ENCODE measurements around the gene EHD1. TPM values are rescaled to one million over a fixed set of nuclear protein-coding genes. Genes with fewer than 3 reads are reported as not detected.

EHD1 gene
- total RNA-seq, 1 donor from 2014 or later, result 216 TPM

DNA sequence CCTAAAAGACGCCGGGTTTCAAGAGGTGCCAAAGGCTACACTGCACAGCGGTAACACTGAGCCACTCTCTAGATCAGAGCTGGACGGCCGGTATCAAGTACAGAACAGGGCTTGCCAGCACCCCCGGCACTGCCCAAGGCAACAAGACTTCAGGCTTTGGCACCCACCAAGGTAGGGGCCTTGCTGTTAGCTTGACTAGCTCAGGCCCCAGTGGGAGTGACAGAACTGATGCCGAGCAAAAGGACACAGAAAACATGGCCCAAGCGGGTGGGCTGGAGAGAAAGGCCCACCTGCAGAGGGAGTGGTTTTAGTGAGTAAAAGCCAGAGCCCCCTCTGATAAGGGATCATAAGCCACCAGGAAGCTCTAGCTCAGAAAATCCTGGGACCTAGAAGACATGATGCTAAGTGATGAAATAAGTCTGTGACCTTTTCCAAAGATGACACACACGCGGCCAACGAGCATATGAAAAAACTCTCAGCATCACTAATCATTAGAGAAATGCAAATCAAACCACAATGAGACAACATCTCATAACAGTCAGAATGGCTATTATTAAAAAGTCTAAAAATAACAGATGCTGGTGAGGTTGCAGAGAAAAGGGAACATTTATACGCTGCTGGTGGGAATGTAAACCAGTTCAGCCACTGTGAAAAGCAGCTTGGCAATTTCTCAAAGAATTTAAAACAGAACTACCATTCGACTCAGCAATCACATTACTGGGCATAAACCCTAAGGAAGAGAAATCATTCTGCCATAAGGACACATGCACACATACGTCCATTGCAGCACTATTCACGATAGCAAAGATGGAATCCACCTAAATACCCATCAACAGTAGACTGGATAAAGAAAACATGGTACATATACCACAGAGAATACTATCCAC, 12.9 kb downstream of the EHD1 start:
- peak overlapping the region; percentile 97 to 98 for H3K27ac ChIP-seq
- no peak for DNase-seq (ENCODE audit: low spot score in 2 of 2)
- no peaks in the 10 kb centered on the region for H3K27me3 ChIP-seq
- H3K36me3 ChIP-seq, result peaks cover 7 to 9% of the 10 kb centered on the region in 2 donors
- intact Hi-C loops (cut with DNase I), result loop anchor here (2.0 kb wide), 1 partner anchor 13 kb away; the partner anchor contains the start of gene EHD1
- H3K4me3 ChIP-seq, result peak overlapping the region; percentile 37 to 59
- peaks cover 55 to 83% of the 10 kb centered on the region in 2 donors for H3K4me1 ChIP-seq
- TF ChIP-seq, protein P1, sequence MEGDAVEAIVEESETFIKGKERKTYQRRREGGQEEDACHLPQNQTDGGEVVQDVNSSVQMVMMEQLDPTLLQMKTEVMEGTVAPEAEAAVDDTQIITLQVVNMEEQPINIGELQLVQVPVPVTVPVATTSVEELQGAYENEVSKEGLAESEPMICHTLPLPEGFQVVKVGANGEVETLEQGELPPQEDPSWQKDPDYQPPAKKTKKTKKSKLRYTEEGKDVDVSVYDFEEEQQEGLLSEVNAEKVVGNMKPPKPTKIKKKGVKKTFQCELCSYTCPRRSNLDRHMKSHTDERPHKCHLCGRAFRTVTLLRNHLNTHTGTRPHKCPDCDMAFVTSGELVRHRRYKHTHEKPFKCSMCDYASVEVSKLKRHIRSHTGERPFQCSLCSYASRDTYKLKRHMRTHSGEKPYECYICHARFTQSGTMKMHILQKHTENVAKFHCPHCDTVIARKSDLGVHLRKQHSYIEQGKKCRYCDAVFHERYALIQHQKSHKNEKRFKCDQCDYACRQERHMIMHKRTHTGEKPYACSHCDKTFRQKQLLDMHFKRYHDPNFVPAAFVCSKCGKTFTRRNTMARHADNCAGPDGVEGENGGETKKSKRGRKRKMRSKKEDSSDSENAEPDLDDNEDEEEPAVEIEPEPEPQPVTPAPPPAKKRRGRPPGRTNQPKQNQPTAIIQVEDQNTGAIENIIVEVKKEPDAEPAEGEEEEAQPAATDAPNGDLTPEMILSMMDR (IDR thresholded peaks at IDR 0.05), result no peak
- no peaks in the 10 kb centered on the region for H3K9me3 ChIP-seq

DNA sequence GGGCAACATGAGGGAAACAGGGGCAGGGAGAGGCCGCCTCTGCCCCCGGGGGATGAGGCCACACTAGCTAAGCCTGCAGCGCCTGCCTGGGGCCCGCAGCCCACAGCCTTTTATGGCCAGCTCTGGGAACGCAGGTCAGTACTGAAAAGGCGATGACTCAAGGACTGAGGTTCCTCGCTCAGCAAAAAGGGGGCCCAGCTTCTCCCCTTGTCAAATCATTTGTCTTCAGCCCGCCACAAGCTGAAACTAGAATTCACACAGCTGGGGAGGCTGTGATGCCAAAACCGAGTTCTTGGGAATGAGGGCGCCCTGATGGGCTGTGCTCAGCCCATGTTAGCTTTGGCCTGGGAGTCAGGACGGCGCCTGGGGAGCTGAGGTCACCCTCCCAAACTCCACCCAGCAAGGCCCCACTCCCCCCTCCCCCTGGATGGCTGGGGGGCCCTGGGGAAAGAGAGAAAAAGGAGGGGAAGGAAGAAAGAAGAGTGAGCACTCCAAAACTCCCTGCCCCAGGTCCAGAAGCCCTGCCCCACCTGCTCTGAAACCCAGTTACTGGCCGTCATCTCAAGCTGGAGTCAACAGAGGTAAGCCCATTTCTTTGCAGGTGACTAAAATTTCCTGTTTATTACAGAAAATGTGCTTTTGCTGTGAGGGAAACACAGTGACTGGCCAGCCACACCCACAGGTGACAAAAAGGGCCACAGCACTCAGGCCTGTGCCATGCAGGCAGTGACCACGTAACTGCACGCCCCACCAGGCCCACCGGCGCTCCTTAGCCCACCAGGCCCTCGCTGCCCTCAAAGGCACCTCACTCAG, 13.7 kb downstream of the EHD1 start:
- DNase-seq (ENCODE audit: low spot score in 2 of 2), result peak; percentile 87 to 96
- H3K36me3 ChIP-seq, result peaks cover 9 to 14% of the 10 kb centered on the region in 2 donors
- H3K4me1 ChIP-seq, result peaks cover 47 to 76% of the 10 kb centered on the region in 2 donors
- TF ChIP-seq, protein P1 (IDR thresholded peaks at IDR 0.05), result no peak
- no peaks in the 10 kb centered on the region for H3K9me3 ChIP-seq
- H3K27ac ChIP-seq, result peak overlapping the region; percentile 97 to 98
- H3K4me3 ChIP-seq, result peak overlapping the region; percentile 37 to 59
- intact Hi-C loops (cut with DNase I), result loop anchor here (1.0 to 2.0 kb wide), 2 partner anchors 8 to 14 kb away; partner anchors contain the start of gene EHD1
- H3K27me3 ChIP-seq, result no peaks in the 10 kb centered on the region

DNA sequence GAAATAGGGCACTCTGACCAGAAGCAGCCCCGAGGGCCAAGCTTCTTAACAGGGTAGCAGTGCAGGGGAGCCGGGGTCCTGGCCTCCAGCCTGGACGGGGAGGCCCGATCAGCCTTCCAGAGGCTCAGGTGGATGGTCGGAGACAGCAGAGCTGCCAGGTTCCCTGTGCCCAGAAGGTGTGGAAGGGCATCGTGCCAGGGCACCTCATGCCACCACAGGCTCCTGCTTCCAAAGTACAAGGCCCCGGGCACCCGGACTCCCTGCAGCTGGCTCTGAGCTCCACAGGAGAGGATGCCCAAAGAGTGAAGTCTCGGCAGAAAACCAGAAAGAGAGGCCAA, 14.3 kb downstream of the EHD1 start:
- H3K9me3 ChIP-seq, result no peaks in the 10 kb centered on the region
- intact Hi-C loops (cut with DNase I), result loop anchor here (1.0 to 2.0 kb wide), 2 partner anchors 8 to 15 kb away; partner anchors contain the start of gene EHD1
- H3K27ac ChIP-seq, result peak overlapping the region; percentile 97 to 98
- H3K4me1 ChIP-seq, result peaks cover 44 to 72% of the 10 kb centered on the region in 2 donors
- H3K27me3 ChIP-seq, result no peaks in the 10 kb centered on the region
- peak overlapping the region; percentile 37 to 41 for H3K4me3 ChIP-seq
- TF ChIP-seq, protein P1 (IDR thresholded peaks at IDR 0.05), result no peak
- H3K36me3 ChIP-seq, result peaks cover 15 to 20% of the 10 kb centered on the region in 2 donors
- DNase-seq (ENCODE audit: low spot score in 2 of 2), result no peak

DNA sequence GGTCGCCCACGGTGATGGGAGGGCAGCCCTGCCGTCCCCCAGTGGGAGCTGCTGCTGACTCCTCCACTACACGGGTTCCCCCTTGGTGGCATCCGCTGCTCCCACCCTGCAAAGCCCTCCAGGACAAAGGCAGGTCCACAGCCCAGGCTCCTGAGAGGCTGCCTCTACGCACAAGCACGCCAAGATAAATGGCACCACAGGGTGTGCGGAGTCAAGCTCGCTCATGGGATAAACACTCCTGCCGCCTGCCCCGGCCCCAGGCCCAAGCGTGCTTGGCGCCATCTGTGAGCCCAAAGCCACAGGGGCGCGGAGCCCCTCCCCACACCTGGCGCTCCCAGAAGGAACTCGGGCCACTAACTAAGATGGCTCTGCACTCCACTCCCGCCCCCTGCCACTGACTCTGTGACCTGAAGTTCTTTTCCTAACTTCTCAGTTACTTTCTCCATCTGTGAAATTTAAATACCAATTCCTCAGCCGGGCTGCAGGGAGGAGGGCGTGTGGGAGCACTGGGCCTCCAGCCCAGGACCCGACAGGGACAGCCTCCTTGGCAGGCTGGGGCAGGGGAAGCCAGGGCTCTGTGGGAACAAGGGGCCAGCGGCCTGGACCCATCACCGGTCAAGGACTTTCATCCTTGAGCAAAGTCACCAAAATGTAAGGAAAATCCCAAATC, 14.9 kb downstream of the EHD1 start:
- Histone ChIP-seq H3K4me3 (peak overlapping the region; percentile 37 to 41), H3K4me1 (peaks cover 44 to 72% of the 10 kb centered on the region in 2 donors), H3K36me3 (peaks cover 19 to 26% of the 10 kb centered on the region in 2 donors), H3K27ac (peak overlapping the region; percentile 97 to 98), H3K27me3 (no peaks in the 10 kb centered on the region), H3K9me3 (no peaks in the 10 kb centered on the region)
- intact Hi-C loops (cut with DNase I), result loop anchor here (1.0 to 2.0 kb wide), 2 partner anchors 7 to 15 kb away; partner anchors contain the start of gene EHD1
- TF ChIP-seq, protein P1 (IDR thresholded peaks at IDR 0.05), result no peak
- no peak for DNase-seq (ENCODE audit: low spot score in 2 of 2)

DNA sequence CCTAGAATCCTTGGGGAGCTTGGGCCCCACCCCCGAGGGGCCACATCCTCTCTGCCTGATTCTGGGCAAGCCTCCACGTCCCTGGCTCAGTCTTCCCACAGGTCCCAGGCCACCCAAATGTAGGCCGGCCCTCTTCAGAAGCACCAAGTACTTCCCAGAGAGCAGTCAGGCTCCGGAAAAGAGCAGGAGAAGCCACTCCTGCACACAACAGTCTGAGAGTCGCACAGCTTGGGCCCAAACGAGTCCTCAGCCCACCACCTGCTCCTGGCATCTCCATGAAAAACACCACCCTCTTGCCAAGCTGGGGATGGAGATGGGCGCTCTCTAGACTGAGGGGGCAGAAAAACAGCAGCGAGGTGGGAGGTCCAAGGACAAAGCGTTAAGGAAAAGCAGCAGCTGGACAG, 15.4 kb downstream of the EHD1 start:
- H3K27me3 ChIP-seq, result no peaks in the 10 kb centered on the region
- intact Hi-C loops (cut with DNase I), result no loop called here
- no peak for DNase-seq (ENCODE audit: low spot score in 2 of 2)
- TF ChIP-seq, protein P1 (IDR thresholded peaks at IDR 0.05), result no peak
- peak overlapping the region; percentile 97 to 98 for H3K27ac ChIP-seq
- peak overlapping the region in 1 of 2 donors; percentile 41 for H3K4me3 ChIP-seq
- H3K4me1 ChIP-seq, result peaks cover 41 to 71% of the 10 kb centered on the region in 2 donors
- peaks cover 16 to 25% of the 10 kb centered on the region in 2 donors for H3K36me3 ChIP-seq
- no peaks in the 10 kb centered on the region for H3K9me3 ChIP-seq
